ENCODE measurements around the gene AMFR.

AMFR gene

DNA sequence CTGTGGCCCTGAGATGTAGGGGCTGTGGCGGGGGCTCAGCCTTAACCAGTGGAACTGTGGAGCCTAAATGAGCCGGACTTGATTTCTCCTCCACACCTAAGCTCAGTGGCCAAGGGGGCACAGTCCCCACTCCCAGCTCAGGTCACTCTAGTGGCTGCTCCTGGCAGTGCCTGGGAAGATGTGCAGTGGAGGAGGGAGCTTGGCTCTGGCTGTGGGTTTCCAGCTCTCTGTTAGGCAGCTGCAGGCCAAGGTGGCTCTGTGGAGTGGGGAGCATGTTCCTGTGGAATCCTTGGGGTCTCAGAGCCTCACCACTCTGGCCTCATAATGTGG lies 76.3 kb downstream of the AMFR start:
- DNase-seq (ENCODE audit: low spot score): no peak
- no peak for FAIRE-seq

GRCh38 chr16:56348168-56349085 lies 76.9 kb downstream of the AMFR start:
- FAIRE-seq (no peak), DNase-seq (ENCODE audit: low spot score) (no peak)

GRCh38 chr16:56347670-56348069 lies 77.7 kb downstream of the AMFR start:
- FAIRE-seq (no peak), DNase-seq (ENCODE audit: low spot score) (no peak)

GRCh38 chr16:56347166-56347565 lies 78.2 kb downstream of the AMFR start:
- no peak for DNase-seq (ENCODE audit: low spot score)
- FAIRE-seq: no peak

- DNase-seq (ENCODE audit: low spot score) (no peak), FAIRE-seq (no peak)
Measured at GRCh38 chr16:56346131-56346890, 79.0 kb downstream of the AMFR start.

DNA sequence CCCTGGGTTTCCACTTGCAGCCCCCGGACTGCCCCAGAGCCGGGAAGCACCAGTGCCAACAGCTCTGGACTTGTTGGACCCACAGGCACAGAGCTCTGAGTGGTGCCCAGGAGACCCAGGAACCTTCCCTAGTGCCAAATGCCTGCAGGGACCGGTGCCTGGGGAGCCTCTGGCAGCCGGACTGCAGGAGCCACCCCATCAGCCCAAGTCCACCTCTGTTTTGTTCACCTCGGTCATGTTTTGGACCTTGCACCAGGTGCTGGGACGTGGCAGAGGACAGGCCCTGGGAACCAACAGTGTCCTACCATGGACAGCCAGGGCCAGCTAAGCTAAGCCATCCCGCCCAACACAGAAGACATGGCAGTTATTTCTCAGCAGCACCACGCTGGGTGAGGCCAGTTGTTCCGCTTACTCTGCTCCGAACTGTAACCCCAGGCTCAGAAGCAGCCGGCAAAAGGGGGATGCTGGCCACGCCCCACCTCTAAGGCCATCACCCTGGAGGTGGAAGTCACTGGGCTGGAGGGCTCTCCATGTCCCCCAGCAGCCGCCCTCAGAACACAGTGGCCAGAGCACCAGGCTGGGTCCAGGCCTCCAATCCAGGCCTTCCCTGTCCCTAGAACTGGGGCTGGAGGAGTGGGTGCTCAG lies 79.8 kb downstream of the AMFR start:
- FAIRE-seq (no peak), DNase-seq (ENCODE audit: low spot score) (no peak)

DNA sequence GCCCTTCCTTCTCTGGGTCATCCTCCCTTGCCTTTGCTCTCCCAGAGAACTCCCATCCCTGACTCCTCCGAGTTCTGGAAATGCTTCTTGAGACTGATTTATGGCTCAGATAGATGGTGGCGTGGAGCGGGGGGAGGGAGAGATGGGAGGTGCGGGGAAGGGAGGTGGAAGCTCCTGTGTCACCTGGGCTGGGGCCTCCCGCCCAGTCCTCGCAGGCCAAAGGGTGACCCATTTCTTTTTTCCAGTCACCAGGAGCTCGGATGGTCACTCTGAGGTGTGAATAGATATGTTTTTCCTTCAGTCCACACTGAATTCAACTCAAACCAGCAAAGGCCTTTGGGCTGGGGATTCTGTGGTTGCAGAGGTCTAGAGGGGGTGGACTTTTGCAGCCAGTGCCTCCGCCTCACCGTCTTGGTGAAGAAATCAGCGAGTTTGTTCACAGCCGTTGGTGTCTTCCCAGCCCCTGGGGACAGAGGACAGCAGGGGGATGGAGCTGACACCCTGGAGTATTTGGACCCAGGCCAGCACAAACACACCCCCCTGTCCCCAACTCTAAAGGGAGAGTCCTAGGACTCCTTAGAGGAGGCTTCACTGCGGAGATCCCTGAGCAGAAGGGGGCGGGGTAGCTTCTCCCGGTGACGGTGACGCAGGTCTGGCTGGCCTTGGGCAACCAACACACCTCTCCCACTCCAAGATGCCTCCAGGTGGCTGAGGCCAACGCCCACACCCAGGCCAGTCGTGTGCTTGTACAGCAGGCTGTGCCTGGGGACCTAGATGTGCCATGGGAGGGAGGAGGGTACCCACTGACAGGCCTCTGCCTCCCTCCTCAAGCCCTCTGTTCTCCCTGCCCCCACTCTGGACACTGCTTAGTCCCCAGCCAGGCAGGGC lies 80.6 kb downstream of the AMFR start:
- DNase-seq (ENCODE audit: low spot score): no peak
- FAIRE-seq: no peak

DNA sequence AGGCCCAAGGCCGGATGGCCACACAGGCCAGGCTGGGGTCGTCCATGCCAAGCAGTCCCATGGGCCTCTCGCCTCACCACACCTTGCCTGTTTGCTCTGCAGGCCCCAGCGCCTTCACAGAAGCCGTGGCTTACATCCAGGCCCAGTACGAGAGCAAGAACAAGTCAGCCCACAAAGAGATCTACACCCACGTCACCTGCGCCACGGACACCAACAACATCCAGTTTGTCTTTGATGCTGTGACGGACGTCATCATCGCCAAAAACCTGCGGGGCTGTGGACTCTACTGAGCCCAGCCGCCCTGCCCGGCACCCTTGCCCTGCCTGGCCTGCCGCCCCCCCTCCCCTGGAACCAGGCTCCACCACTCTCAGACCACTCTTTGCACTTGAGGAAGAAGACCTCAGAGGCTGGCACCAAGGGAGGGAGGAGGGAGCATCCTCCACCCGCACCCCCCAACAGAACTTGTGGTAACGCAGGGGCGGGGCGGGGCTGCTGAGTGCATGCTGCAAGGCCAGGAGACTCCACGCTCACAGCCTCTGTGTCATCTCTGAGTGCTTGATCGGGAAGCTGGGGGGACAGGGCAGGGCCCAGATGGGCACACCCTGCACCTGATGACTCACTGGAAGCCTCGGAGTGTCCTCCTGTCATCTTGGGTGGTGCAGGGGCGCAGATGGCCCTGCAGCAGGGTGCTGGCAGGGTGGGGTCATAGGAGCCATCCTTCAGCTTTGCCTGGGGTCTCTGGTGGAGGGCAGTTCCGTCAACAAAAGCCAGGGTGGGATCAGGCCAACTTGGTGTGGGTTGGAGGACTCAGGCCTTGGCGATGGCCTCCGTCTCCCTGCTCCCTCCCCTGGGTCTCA lies 81.5 kb downstream of the AMFR start:
- FAIRE-seq (no peak), DNase-seq (ENCODE audit: low spot score) (no peak)

DNA sequence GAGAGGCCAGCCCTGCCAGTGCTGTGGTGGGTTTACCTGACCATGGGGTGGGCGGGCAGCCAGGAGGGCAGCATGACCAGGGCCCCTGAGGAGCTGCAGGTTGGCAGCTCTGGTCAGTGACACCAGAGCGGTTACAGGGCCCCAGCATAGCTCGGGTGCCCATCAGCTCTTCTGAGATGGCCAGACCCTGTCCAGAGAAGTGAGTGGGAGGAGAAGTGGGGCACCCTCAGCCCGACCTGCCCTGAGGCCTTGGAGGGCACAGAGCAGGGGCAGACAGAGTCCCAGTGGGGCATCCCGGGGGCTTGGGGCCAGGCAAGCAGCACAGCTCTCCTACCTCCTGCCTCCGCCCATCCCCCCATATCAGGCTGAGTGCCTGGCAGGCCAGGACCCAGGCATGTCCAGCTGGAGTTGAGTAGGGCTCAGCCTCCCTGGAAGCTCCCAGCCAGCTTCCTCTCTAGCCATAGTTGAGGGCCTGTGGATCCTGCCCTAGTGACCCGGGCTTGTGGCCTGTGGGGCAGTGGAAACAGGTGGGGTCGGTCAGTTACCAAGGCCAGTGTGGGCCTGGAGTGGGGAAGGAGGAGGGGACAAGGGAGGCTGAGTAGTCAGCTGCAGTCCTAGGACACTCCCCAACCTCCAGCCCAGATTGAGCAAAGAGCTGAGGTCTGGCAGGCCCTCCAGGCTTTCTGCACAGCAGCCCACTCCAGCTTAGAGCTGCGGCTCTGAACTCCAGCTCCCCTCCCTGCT lies 83.5 kb downstream of the AMFR start:
- DNase-seq (ENCODE audit: low spot score): no peak

DNA sequence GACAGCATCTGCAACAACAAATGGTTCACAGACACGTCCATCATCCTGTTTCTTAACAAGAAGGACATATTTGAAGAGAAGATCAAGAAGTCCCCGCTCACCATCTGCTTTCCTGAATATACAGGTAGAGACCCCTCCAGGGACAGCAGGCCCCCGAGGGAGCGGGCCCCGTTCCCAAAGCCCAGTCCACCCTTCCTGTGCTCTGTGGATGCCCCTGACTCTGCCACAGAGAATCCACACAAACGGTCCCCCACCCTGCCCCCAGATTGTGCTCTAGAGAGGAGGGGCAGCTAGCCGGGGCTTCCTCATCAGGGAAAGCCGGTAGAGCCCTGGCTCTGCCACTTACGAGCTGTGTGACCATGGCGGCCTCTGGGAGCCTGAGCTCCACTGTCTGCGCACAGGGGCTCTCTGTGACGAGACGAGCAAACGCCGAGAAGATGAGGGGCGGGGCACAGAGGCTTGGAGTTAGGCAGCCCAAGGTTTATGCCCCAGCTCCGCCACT lies 84.4 kb downstream of the AMFR start:
- FAIRE-seq: no peak

More for the DNA sequence above, 83.5 kb downstream of the AMFR start:
- no peak for FAIRE-seq

GRCh38 chr16:56340416-56340815 lies 84.9 kb downstream of the AMFR start:
- DNase-seq (ENCODE audit: low spot score) (no peak), FAIRE-seq (no peak)

More for the DNA sequence above, 84.4 kb downstream of the AMFR start:
- no peak for DNase-seq (ENCODE audit: low spot score)

- FAIRE-seq: no peak
- no peak for DNase-seq (ENCODE audit: low spot score)
Measured at GRCh38 chr16:56339431-56340195, 85.7 kb downstream of the AMFR start.

- DNase-seq (ENCODE audit: low spot score) (no peak), FAIRE-seq (no peak)
Measured at GRCh38 chr16:56338566-56339318, 86.6 kb downstream of the AMFR start.

GRCh38 chr16:56337858-56338325 lies 87.5 kb downstream of the AMFR start:
- DNase-seq (ENCODE audit: low spot score) (no peak), FAIRE-seq (no peak)

DNA sequence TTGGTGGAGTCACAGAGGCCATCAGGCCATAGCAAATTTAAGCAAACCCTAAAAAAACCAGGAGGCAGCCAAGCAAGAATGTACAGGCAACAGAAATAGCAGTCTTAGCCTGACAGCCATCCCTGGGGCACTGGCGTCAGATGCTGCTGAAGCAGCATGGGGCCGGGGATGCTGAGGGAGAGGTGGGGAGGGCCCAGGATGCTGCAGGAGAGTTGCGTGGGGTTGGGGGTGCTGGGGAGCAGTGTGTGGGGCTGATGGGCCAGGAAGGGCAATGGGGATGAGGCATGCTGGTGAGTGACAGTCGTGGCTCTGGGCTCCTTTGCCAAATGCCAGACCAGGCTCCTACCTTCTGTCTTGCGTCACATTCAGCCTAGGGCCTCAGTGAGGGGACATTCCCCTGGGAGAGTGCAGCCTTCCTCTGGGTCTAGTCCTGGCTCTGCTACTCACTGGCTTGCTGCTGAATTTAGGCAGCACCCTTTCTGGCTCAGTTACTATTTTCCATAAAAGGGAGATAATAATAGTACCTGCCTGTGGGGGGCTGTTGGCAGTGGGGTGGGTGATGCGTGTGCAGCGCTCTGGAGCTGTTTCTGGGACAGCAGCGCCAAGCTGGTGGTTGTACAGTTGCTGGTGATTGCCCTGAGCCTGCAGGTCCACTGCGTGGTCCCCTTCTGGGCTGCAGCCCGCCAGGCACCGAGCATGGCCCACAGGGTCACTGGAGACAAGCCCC lies 88.1 kb downstream of the AMFR start:
- FAIRE-seq (no peak), DNase-seq (ENCODE audit: low spot score) (no peak)

DNA sequence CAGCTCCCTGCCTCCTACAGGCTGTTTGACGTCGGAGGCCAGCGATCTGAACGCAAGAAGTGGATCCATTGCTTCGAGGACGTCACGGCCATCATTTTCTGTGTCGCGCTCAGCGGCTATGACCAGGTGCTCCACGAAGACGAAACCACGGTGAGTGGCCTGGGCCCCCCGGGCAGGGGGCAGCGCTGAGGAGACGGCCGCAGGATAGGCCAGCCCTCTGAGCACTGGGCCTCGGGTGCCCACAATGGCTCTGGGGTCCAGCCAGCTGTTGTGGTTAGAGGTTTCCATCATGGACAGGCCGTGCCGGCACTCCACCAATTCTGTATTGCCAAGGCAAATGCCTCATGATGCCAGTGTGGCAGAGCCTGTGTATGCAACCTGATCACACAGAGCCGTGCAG lies 88.6 kb downstream of the AMFR start:
- DNase-seq (ENCODE audit: low spot score) (no peak), FAIRE-seq (no peak)

GRCh38 chr16:56336071-56336688 lies 89.2 kb downstream of the AMFR start:
- DNase-seq (ENCODE audit: low spot score): no peak
- FAIRE-seq: no peak
